GM12891 (cell line): Measurements from ENCODE around the gene TAF1C.

Source experiments
- DNase-seq: peaks from one replicate; pipeline ENCODE4 v3.0.0; 2011; ENCODE audit warnings: low spot score; ENCODE audit not compliant: insufficient read length
- FAIRE-seq: peaks from 2 replicates; lab custom pipeline; 2011; peaks lifted over from hg19 to GRCh38; lab: Jason Lieb, UNC
- PAX5 ChIP-seq: IDR thresholded peaks from 2 replicates; pipeline ENCODE4 v1.6.1; 2011; ENCODE audit warnings: low read length, moderate library complexity, mild to moderate bottlenecking; ENCODE audit not compliant: insufficient read depth, severe bottlenecking
- POLR2A ChIP-seq: IDR thresholded peaks from 2 replicates; pipeline ENCODE4 v1.6.1; 2011; ENCODE audit warnings: low read depth, low read length, control low read depth
- POLR2AphosphoS5 ChIP-seq: IDR thresholded peaks from 2 replicates; pipeline ENCODE4 v1.6.1; 2011; ENCODE audit warnings: low read depth, low read length, control low read depth
- POU2F2 ChIP-seq: IDR thresholded peaks from 2 replicates; pipeline ENCODE4 v1.6.1; 2011; ENCODE audit warnings: low read depth, mild to moderate bottlenecking, control low read depth, low read length, moderate library complexity
- SPI1 ChIP-seq: IDR thresholded peaks from 2 replicates; pipeline ENCODE4 v1.6.1; 2011; ENCODE audit warnings: low read depth, low read length, control low read depth
- TAF1 ChIP-seq: IDR thresholded peaks from 2 replicates; pipeline ENCODE4 v1.6.1; 2011; ENCODE audit warnings: low read depth, low read length, control low read depth

Gene TAF1C

DNA sequence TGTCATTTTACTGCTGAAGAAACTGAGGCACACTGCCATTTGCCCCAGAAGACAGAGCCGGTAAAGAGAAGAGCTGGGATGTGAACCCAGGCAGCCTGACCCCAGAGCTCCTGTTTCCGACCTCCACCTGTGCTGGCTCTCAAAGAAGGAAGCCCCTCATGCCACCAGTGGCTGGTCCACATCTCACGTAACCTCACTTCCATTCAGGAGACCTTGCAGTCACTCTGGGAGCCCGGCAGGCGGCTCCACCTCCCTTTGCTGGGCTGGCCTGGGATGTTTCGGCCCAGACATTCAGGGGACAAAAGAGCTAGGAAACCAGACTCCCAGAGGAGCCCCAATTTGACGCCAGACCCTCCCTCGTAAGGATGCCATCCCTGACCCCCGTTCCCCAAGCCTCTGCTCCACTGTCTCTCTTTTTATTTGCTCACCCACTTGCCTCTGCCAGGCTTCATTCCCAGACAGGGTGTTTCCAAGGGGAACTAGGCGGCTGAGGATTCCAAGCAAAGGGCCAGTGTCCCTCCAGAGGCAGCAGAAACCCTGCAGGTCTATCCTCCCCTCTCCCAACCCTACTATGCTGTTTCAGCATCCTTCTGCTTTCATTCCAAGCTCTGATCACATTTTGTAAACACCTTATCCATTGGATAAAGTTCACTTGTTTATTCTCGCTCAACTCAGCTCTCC is 2.8 kb downstream of the TAF1C start:
- DNase-seq: no peak
- FAIRE-seq: no peak
- no peak for TF ChIP-seq PAX5
- TF ChIP-seq POLR2A: no peak

DNA sequence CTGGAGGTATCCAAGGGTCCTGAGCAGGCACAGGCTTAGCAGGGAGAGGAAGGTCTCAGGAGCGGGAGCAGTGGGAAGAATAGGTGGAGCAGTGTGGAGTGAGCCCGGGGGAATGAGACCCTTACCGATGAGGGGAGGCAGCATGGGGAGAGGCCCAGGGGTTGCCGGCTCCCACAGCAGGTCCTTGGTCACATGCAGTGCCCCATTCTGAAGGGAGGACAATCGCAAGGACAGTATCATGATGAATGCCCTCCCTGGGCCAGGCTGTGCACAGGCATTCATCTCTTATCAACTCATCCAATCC is 3.3 kb downstream of the TAF1C start:
- no peak for DNase-seq
- TF ChIP-seq POLR2AphosphoS5: no peak
- TF ChIP-seq POU2F2: no peak
- no peak for TF ChIP-seq POLR2A
- TF ChIP-seq SPI1: no peak
- TF ChIP-seq PAX5: no peak
- no peak for TF ChIP-seq TAF1
- no peak for FAIRE-seq

DNA sequence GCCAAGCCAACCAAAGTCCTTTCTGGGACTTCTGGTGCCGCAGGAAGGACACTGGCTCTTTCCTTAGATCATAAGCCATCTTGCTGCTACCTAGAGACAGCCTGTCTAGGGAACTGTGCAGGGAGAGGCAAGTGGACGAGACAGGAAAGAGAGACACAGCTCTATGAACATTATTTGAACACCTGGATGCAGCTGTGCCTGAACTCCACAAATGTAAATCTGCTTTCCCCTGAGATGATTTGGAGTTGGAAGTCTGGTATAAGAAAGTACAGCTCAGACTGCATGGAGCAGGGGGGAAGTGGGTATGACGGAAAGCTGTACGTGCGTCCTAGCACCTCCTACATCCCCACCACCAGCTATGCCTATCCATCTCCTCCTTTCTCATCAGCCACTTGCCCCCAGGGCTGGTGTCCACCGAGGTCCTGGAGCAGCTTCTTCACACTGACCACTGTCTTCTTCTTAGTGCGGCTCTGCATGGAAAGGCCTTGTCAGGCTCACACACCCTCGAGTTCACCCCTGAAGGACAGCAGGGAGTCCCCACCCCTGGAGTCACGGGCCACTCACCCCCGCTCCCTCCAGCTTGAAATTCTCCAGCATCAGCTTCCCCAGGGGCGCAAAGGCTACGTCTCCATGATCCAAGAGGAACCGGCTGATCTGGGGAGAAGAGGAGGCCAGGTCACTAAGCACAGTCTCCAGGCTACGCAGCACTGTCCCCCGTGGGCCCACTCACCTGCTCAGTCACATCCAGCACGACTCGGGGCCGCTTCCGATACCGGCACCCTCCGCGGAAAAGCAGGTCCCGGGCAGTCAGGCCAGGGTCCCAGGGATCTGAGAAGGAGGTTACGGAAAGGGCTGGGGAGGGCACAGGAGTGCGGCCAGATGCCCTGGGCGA is 3.9 kb downstream of the TAF1C start:
- DNase-seq: no peak
- TF ChIP-seq PAX5: no peak
- TF ChIP-seq SPI1: no peak
- TF ChIP-seq TAF1: no peak
- TF ChIP-seq POU2F2: no peak
- TF ChIP-seq POLR2AphosphoS5: no peak
- no peak for TF ChIP-seq POLR2A
- FAIRE-seq: no peak

DNA sequence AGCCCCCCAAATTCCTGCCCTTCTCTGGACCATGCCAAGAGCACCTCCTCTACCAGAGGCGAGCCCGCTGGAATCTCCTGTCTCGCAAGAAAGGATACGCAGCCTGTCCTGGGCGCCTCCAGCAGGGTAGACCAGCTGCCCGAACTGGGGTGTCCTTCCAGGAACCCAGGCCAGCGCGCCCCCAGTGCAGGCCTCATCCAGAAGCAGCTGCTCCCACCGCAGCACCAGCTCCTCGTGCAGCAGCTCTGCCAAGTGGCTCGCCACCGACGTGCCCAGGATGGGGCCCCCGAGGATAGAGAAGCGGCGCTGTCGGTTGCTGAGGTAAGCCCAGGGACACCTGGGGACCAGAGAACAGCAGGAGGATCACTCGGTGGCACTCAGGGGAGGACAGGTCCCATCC is 4.8 kb downstream of the TAF1C start:
- no peak for FAIRE-seq
- DNase-seq: no peak
- TF ChIP-seq POU2F2: no peak

DNA sequence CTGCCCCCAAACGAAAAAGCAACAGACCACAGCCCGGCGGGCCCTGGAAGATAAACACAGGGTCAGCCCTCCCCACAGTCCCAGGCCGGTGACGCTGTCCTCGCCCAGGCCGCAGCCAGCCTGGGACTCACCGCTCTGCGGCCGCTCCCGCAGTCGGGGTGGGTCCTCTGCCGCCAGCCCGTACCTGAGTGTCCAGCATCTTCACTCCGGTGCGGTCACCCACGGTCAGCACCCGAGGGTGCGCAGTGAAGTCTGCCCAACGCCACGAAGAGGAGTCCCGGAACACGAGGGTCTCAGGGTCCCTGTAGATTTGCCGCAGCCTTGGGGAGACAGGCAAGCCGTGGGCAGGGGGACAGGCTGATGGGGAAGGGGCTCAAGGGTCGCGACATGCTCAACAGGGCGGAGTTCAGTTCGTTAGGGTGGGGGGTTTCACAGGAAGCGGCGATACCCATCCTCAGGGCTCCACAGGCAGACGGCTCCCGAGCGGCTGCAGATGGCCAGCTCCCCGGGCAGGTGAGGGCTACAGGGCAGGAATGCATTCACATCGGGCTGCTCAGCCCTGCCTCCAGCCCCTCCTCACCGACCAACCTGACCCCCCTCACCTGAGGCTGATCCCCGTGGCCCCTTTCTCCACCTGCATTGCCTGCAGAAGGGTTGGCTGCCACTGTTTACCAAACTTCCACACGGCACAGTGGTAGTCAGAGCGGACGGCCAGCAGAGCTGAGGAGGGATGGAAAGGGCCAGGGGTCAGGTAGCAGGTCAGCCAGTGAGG is 5.5 kb downstream of the TAF1C start:
- no peak for DNase-seq
- TF ChIP-seq SPI1: no peak
- TF ChIP-seq POLR2AphosphoS5: no peak
- TF ChIP-seq POU2F2: no peak
- no peak for TF ChIP-seq PAX5
- TF ChIP-seq POLR2A: no peak
- no peak for TF ChIP-seq TAF1
- no peak for FAIRE-seq

DNA sequence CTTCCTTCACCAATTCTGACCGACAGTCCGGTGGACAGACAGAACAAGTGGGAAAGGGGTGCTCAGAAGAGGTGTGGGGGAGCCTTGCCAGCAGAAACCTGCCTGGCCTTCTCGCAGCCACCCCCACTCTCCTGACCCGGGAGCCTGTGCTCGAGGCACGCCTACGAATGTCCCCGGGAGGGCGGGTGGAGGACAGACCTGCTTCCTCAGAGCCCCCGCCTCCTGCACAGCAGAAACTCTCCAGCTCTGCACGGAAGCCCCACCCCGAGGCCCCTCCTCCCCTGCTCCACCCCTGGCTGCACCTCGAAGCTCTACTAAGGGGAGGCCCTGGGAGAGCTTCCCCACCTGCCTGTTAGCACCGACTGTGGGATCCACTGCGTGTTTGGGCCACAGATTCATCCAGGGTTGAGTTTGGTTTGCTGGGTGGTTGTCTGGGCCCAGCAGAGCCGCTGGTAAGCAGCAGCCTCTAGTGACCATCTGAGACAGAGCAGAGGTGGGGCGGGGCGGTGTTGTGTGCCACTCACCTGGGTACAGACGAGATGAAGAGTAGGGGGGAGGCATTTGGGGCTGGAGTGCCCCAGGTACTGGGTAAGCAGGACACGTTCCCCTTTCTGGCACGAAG is 6.2 kb downstream of the TAF1C start:
- no peak for FAIRE-seq
- DNase-seq: no peak
- TF ChIP-seq TAF1 (no peak), POLR2A (no peak), POU2F2 (no peak), POLR2AphosphoS5 (no peak), SPI1 (no peak)

DNA sequence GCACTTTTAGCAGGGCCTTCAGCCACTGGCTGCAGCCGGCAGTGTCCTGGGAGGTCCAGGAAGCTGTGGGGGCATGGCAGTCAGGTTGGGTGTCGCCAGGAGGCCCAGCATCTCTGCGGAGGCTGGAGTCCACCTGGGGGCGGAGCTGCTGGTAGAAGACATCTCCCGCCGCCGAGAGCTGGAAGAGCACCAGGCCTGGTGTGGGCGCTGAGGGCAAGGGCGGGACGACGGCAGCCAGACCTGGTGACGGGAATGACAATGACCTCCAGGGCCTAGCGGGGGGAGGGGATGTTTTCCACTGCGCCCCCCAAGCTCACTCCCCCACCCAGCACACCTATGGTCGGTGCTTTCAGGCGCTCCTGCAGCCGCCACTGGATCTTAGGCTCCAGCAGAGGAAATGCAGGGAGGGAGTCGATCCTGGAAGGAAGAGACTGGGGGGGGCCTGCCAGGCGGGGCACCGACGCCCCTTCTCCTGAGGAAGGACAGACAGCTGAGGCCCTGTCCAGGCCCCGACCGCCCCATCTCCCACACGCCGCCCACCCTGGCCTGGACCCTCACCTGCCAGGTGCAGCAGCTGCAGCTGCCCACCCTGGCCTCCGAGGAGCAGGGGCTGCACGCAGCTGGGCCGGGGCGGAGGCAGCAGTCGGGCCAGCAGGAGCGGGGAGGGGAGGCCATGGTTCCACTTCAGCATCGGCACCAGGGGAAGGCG is 7.1 kb downstream of the TAF1C start:
- FAIRE-seq (no peak), DNase-seq (no peak)
- TF ChIP-seq SPI1 (no peak), PAX5 (no peak)

DNA sequence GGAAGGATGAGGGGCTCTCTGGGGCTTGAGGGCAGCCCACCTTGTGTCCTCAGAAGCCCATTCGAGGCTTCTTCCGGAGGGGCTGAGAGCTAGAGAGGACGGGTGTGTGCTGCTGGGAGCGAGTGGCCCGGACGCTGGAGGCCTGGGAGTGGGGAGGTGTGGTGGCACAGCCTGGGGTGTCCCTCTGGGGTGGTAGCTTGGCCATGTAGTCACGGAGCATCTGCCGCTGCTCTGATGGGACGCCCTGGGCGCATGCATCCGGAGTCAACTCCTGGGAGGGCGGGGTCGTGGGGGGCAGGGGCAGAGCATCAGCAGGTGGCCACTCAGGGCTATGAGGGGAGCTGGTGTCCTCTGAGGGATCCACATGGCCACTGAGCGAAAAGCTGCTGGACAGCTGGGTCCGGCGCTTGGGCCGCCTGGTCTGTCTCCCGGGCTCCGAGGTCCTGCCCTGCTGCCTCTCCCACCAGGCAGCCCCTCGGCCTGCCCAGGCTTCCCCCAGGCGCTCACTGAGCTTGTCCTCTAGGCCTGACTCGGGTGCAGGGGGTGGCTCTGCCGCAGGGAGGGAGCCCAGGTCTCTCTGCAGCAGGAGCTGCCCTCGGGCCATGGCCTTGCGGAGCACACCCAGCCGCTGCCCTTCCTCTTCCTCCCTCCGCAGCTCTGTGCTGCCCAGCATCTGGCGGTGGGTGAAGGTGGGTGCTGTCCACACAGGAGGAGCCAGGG is 7.8 kb downstream of the TAF1C start:
- FAIRE-seq (no peak), DNase-seq (no peak)
- TF ChIP-seq SPI1 (no peak), TAF1 (no peak), POLR2AphosphoS5 (no peak), POLR2A (no peak), POU2F2 (no peak), PAX5 (no peak)

DNA sequence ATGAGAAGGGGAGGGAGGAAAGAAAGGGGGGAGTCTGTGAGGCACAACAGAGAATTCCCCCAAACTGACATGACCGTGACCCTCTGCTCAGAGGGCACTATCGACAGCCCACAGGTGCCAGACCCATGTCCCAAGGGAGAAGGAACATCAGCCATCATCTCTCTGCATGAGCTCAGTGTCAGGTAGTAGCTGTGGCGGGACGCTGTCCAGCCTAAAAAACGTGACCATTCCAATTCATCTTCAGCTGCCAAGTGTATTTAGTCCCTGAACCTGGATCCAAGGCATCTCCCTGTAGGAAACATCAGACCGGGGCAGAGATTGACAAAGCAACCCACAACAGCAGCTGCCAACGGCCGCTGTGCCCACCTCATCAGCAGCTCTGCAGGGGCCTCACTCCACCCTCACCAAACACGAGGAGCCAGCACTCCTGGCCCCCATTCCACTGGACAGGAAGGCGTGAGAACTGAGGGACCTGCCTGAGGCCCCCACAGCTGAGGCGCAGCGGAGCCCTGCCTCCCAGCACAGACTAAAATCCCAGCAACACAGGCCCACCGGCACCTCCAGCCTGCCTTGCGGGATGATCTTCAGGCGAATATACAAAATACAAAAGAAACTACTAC is 8.6 kb downstream of the TAF1C start:
- DNase-seq (no peak), FAIRE-seq (no peak)
- TF ChIP-seq POLR2A: no peak
- no peak for TF ChIP-seq POU2F2
- no peak for TF ChIP-seq SPI1
- TF ChIP-seq PAX5: no peak
- TF ChIP-seq POLR2AphosphoS5: no peak
- no peak for TF ChIP-seq TAF1
